RWPE1 (cell line): ENCODE data around the gene ANXA5.

Experiments used
- CTCF ChIA-PET: fragments of 350-600 bp; sonication (Branson Sonifier 250); formaldehyde crosslinking; extraction: SDS; loops from one replicate; lab custom pipeline; 2021; lab: Yijun Ruan, JAX
- POLR2A ChIA-PET: fragments of 400-600 bp; formaldehyde crosslinking; extraction: SDS; loops from one replicate; lab custom pipeline; 2020; ENCODE audit warnings: antibody characterized with exemption; ENCODE audit not compliant: low non-redundant PET; lab: Yijun Ruan, JAX
- DNase-seq: peaks from one replicate; pipeline ENCODE4 v3.0.0; 2012; ENCODE audit warnings: low spot score
- H3K27ac ChIP-seq: fragments of 450-650 bp; 2 replicates; pipeline ENCODE4 v1.5.1; 2017
- CTCF ChIP-seq: fragments of 450-650 bp; conservative IDR thresholded peaks from 2 replicates; pipeline ENCODE4 v1.5.1; 2017; ENCODE audit warnings: low read depth, mild to moderate bottlenecking

Gene ANXA5

GRCh38 chr4:121693886-121694285 is 2.9 kb downstream of the ANXA5 start:
- DNase-seq: no peak
- POLR2A ChIA-PET: no interaction called here
- H3K27ac ChIP-seq: no peak overlapping the region
- no peak for TF ChIP-seq CTCF
- CTCF ChIA-PET: no interaction called here

- CTCF ChIA-PET: no interaction called here
Observed at GRCh38 chr4:121693450-121693849, 3.3 kb downstream of the ANXA5 start.

DNA sequence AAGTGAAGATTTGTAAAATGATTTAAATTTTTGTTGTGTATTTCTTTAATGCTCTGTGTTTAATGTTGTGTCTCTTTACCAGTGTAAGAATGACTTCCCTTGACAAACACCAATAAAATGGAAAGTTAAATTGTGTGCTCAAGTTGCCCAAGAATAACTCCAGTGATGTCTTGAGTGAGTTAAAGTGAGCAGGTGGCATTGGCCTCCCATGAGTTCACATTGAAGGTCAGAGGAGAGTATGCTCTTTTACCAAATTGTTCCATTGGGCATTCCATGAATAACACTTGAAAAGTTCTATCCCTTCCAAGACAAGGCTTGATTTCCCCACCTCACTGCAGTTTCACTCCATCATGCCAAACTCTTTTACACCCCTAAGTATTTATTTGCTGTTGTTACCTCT is 4.5 kb downstream of the ANXA5 start:
- no peak overlapping the region for H3K27ac ChIP-seq
- no peak for TF ChIP-seq CTCF
- POLR2A ChIA-PET: no interaction called here
- DNase-seq: no peak
- CTCF ChIA-PET: no interaction called here

More at GRCh38 chr4:121693450-121693849, 3.3 kb downstream of the ANXA5 start:
- TF ChIP-seq CTCF: no peak
- no peak overlapping the region for H3K27ac ChIP-seq
- no peak for DNase-seq
- POLR2A ChIA-PET: no interaction called here

DNA sequence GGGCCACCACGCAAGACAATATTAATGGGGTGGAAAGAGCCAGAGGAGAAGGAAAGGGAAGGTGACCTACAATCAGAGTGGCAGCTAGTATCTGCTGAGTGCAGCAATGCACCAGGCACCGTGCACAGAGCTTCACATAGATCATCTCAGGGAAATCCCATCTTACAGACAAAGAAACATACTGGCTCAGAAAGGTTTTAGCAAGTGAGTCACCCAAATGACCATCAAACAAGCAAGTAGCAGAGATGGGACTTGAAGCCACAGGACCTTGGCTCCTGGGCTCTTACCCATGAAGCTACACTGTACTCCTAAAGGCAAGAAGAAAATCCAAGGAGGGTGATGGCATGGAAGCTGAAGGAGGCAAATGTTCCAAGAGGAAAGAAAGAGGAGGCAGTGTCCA is 6.8 kb downstream of the ANXA5 start:
- TF ChIP-seq CTCF: no peak
- H3K27ac ChIP-seq: peak overlapping the region; percentile 78
- CTCF ChIA-PET: no interaction called here
- DNase-seq: no peak
- POLR2A ChIA-PET: no interaction called here

DNA sequence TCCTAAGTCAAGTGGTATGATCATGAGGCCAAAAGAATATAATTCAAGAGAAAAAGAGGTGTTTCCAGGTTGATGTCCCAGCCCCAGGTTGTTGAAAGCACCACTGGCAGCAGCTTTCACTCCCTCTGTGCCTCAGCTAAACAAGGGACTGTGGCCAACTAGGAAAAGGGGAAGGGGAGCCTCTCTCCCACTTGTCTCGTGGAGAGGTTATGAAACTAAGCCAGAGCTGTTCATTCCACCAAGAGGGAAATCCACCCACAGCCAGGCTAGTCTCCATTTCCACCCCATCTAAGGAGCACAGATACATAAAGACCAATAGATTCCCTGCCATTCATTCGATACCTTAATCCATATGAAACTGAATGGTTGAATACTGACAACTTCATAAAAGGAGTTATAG is 8.1 kb downstream of the ANXA5 start:
- CTCF ChIA-PET: interaction anchor here (0.8 kb wide), 1 partner anchor 8 kb away, joined by 3 read pairs; the partner anchor contains the start of gene ANXA5
- no peak for TF ChIP-seq CTCF
- no peak for DNase-seq
- POLR2A ChIA-PET: interaction anchor here (0.7 kb wide), 1 partner anchor 1680 kb away, joined by 3 read pairs; no protein-coding TSS in a partner anchor
- no peak overlapping the region for H3K27ac ChIP-seq

DNA sequence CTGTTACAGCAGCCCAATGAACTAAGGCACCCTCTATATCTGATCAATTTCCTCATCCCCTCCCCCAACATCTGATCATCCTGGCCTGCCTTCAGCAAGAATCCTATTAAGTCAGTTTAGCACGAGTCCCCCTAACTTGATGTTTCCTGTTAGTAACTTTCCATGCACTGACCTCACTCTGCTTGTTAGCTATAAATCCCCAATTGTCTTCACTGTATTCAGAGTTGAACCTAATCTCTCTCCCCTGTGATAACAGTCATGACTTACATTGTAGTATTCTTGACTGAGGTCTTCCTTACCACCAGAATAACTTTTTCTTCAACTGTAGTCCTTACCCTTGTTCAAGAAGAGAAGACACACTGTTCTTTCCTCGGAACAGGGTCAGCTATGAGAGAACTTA is 8.5 kb downstream of the ANXA5 start:
- DNase-seq: no peak
- ChIA-PET POLR2A (no interaction called here), CTCF (interaction anchor here (0.5 to 0.8 kb wide), 2 partner anchors 9 to 167 kb away, joined by 3 to 4 read pairs; partner anchors contain the start of gene ANXA5)
- TF ChIP-seq CTCF: no peak
- H3K27ac ChIP-seq: no peak overlapping the region
